Ascending aorta (tissue), 2 donors: ENCODE data around the gene ENTPD6. TPM values are rescaled to one million over a fixed set of nuclear protein-coding genes. Genes with fewer than 3 reads are reported as not detected.
A peak's percentile ranks its signal among the peaks of the same experiment; 100 is the strongest.

Experiments
- DNase-seq, 2 donors: peaks; one replicate each; pipeline ENCODE4 v3.0.0-alpha.2; 2019; ENCODE audit warnings: low spot score in 2 of 2
- H3K27ac ChIP-seq, 2 donors: fragments of 200-600 bp; sonication (generic); one replicate each; pipeline ENCODE4 v1.5.1; 2016 to 2017; ENCODE audit warnings: mild to moderate bottlenecking in 1 of 2
- H3K27me3 ChIP-seq: fragments of 200-600 bp; sonication (generic); one replicate; pipeline ENCODE4 v1.5.1; 2017
- H3K36me3 ChIP-seq, 2 donors: fragments of 200-600 bp; sonication (generic); one replicate each; pipeline ENCODE4 v1.5.1; 2016
- H3K4me1 ChIP-seq, 2 donors: fragments of 200-600 bp; sonication (generic); one replicate each; pipeline ENCODE4 v1.5.1; 2016 to 2017; ENCODE audit warnings: mild to moderate bottlenecking in 1 of 2
- H3K4me3 ChIP-seq, 2 donors: fragments of 200-600 bp; sonication (generic); one replicate each; pipeline ENCODE4 v1.5.1; 2016 to 2017; ENCODE audit warnings: mild to moderate bottlenecking in 1 of 2
- H3K9me3 ChIP-seq, 2 donors: fragments of 200-600 bp; sonication (generic); one replicate each; pipeline ENCODE4 v1.5.1; 2016
- intact Hi-C: fragments of 100-400 bp; cut with DNase I; formaldehyde crosslinking; loops from one replicate; pipeline ENCODE4 v1.15.1; 2023
- total RNA-seq: library from RNA; depleted of rRNA; stranded (reverse); fragments of >200 nt; gene quantifications from one replicate; pipeline ENCODE4 v1.1.0, GENCODE V29; 2016
- TF ChIP-seq, protein P1 (sequence below), 3 experiments: fragments of 200-600 bp in 2 of 3; fragments of 450-650 bp in 1 of 3; sonication (generic) in 2 of 3; IDR thresholded peaks; one replicate each; pipeline ENCODE4 v1.5.1; 2016 to 2019; ENCODE audit warnings: antibody characterized with exemption in 3 of 3, mild to moderate bottlenecking in 1 of 3, moderate library complexity in 1 of 3

The ENTPD6 gene
- total RNA-seq, 1 donor from 2014 or later: 66.5 TPM

DNA sequence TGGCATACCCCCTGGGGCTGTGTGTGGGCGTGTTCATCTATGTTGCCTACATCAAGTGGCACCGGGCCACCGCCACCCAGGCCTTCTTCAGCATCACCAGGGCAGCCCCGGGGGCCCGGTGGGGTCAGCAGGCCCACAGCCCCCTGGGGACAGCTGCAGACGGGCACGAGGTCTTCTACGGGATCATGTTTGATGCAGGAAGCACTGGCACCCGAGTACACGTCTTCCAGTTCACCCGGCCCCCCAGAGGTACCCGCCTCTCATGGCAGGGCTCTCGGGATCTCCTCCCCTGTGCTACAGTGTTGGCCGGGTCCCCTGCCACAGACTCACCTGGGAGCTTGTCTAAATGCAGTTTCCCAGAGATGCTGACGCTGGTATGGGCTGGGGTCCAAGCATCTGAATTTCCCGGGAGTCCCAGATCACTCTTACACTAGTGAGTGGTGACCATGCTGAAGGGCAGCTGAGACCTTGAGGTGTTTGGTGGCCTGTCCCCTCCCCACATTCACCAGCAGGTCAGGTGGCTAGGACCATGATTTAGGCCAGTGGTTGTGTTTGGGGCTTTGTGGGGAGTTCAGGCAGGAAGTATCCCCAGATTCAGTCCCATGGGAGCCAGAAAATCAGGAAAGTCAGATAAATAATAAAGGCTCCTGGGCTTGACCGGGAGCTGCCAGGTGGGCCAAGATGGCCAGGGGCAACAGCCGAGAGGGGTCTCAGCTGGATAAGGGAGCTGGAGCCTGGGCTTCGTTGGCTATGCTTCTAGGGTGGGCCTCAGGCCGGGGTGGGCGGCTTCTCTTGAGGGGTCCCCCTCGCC is 11.8 kb downstream of the ENTPD6 start:
- TF ChIP-seq, protein P1, sequence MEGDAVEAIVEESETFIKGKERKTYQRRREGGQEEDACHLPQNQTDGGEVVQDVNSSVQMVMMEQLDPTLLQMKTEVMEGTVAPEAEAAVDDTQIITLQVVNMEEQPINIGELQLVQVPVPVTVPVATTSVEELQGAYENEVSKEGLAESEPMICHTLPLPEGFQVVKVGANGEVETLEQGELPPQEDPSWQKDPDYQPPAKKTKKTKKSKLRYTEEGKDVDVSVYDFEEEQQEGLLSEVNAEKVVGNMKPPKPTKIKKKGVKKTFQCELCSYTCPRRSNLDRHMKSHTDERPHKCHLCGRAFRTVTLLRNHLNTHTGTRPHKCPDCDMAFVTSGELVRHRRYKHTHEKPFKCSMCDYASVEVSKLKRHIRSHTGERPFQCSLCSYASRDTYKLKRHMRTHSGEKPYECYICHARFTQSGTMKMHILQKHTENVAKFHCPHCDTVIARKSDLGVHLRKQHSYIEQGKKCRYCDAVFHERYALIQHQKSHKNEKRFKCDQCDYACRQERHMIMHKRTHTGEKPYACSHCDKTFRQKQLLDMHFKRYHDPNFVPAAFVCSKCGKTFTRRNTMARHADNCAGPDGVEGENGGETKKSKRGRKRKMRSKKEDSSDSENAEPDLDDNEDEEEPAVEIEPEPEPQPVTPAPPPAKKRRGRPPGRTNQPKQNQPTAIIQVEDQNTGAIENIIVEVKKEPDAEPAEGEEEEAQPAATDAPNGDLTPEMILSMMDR (IDR thresholded peaks at IDR 0.05): no peak
- intact Hi-C loops: no loop called here

DNA sequence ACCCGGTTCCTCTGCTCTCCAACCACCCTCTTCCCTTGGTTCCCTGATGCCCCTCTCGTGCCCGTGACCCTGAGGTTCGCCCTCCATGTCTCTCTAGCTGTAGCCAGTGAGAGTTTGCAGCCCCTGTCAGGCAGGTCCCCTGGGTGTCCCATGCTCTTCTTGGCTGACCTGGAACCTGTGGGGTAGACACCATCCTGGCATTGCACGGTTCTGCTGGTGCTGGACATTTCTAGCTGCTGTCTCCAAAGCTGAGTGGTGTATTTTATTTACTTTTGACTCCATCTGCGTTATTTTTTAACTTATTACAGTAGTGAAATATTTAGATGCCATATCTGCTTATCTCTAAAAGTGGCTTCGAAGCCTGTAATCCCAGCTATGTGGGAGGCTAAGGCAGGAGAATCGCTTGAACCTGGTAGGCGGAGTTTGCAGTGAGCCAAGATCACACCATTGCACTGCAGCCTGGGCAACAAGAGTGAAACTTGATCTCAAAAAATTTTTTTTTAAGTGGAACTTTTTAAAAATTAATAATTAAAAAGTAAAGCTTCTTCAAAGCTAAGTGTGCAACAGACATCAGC is 12.5 kb downstream of the ENTPD6 start:
- intact Hi-C loops: no loop called here
- DNase-seq: peak in 1 of 2 donors; percentile 58

More for the DNA sequence above, 11.8 kb downstream of the ENTPD6 start:
- Histone ChIP-seq H3K36me3 (peaks cover 10 to 34% of the 10 kb centered on the region in 2 donors), H3K27ac (no peak overlapping the region), H3K4me3 (no peak overlapping the region), H3K27me3 (no peaks in the 10 kb centered on the region), H3K9me3 (no peaks in the 10 kb centered on the region), H3K4me1 (no peaks in the 10 kb centered on the region)
- peak in 1 of 2 donors; percentile 61 for DNase-seq

DNA sequence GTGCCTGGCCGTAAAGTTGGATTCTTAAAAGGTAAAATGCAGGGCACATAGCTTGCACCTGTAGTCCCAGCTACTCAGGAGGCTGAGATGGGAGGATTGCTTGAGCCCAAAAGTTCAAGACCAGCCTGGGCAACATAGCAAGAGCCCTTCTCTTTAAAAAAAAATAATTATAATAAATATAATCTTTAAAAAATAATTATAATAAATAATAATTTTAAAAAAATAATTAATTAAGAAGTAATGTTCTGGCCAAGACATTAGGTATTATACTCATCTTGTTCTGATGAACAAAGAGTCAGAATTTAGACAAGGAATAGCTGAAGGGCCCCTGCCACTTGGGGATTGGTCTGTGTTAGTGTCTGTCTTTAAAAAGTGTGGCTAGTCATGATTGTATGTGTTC is 13.9 kb downstream of the ENTPD6 start:
- Histone ChIP-seq H3K4me1 (no peaks in the 10 kb centered on the region), H3K36me3 (peaks cover 25 to 54% of the 10 kb centered on the region in 2 donors), H3K27ac (no peak overlapping the region), H3K4me3 (no peak overlapping the region), H3K27me3 (no peaks in the 10 kb centered on the region), H3K9me3 (no peaks in the 10 kb centered on the region)
- TF ChIP-seq, protein P1 (IDR thresholded peaks at IDR 0.05): no peak
- DNase-seq: no peak
- intact Hi-C loops: no loop called here

More for the DNA sequence above, 12.5 kb downstream of the ENTPD6 start:
- Histone ChIP-seq H3K27ac (no peak overlapping the region), H3K4me1 (no peaks in the 10 kb centered on the region), H3K36me3 (peaks cover 13 to 41% of the 10 kb centered on the region in 2 donors), H3K9me3 (no peaks in the 10 kb centered on the region), H3K4me3 (no peak overlapping the region), H3K27me3 (no peaks in the 10 kb centered on the region)
- TF ChIP-seq, protein P1 (IDR thresholded peaks at IDR 0.05): no peak

DNA sequence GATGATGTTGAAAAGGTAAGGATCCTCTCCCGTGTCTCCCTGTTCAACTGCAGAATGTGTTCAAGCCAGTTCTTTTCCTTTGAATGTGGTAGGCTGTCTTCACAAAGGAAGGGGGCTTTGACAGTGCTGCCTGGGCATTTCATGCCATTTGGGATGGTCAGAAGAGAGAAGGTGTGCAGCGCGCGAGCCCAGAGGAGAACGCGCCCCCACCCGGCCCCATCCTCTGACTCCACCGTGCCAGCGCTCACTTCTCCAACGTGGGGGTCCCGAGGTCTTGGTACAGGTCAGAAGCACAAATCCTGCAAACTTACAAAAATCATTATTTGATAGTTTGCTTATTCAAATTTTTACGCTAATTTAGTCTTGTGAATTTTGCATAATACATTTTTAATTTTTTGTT is 14.4 kb downstream of the ENTPD6 start:
- TF ChIP-seq, protein P1 (IDR thresholded peaks at IDR 0.05): no peak
- Histone ChIP-seq H3K4me3 (no peak overlapping the region), H3K27me3 (no peaks in the 10 kb centered on the region), H3K9me3 (no peaks in the 10 kb centered on the region), H3K4me1 (no peaks in the 10 kb centered on the region), H3K27ac (no peak overlapping the region), H3K36me3 (peaks cover 28 to 60% of the 10 kb centered on the region in 2 donors)
- intact Hi-C loops: no loop called here
- peak in 1 of 2 donors; percentile 52 for DNase-seq

DNA sequence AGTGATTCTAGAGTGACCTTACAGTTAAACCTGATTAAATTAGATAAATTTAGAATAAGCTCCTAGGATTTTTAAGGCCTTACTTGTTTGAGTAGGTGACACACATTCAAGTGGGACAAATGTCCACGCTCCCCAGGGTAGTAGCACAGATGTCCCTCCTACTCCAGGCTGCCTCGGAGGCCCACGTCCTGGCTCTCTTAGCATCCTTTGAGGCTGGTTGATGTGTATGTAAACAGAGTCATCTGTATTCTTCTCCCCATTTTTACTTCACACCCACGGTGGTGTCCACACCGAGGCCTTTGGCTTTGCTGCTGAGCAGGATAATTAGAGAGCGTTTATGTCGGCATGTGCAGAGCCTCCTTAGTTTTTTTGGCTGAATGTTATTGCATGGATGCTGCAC is 15.8 kb downstream of the ENTPD6 start:
- Histone ChIP-seq H3K9me3 (no peaks in the 10 kb centered on the region), H3K27me3 (no peaks in the 10 kb centered on the region), H3K36me3 (peaks cover 40 to 73% of the 10 kb centered on the region in 2 donors), H3K4me3 (no peak overlapping the region), H3K4me1 (no peaks in the 10 kb centered on the region), H3K27ac (no peak overlapping the region)
- no peak for DNase-seq
- intact Hi-C loops: no loop called here
- TF ChIP-seq, protein P1 (IDR thresholded peaks at IDR 0.05): no peak
